H1 (cell line): ENCODE measurements around the gene KCNQ1. TPM values are rescaled to one million over a fixed set of nuclear protein-coding genes. Genes with fewer than 3 reads are reported as not detected.
A peak's percentile ranks its signal among the peaks of the same experiment; 100 is the strongest.

ENCODE experiments used
- CTCF ChIA-PET: fragments of 300-600 bp; sonication (Branson Sonifier 250); formaldehyde crosslinking; loops from one replicate; lab custom pipeline; 2021; ENCODE audit not compliant: partially characterized antibody; lab: Charles Lee
- POLR2A ChIA-PET: fragments of 300-600 bp; sonication (Branson Sonifier 250); formaldehyde crosslinking; loops from one replicate; lab custom pipeline; 2021; ENCODE audit warnings: inconsistent platforms; ENCODE audit not compliant: partially characterized antibody; lab: Charles Lee
- DNase-seq, 2 experiments: peaks; one replicate each; pipeline versions ENCODE4 v3.0.0 to v3.0.0-alpha.2; 2010 to 2022; ENCODE audit warnings: low spot score in 2 of 2, low read depth in 1 of 2, mixed read lengths in 1 of 2
- FAIRE-seq: peaks from 2 replicates; lab custom pipeline; 2011; peaks lifted over from hg19 to GRCh38; lab: Jason Lieb, UNC
- H2AFZ ChIP-seq: 2 replicates; pipeline ENCODE4 v1.8.1; 2012; ENCODE audit warnings: low read length, inconsistent platforms
- H2AK5ac ChIP-seq: 2 replicates; pipeline ENCODE4 v1.6.1; 2013; ENCODE audit warnings: low read depth, low read length
- H2BK120ac ChIP-seq: replicated peaks from 2 replicates; pipeline ENCODE3; 2013; ENCODE audit warnings: low read depth, low read length, inconsistent platforms
- H2BK12ac ChIP-seq: 2 replicates; pipeline ENCODE4 v1.6.1; 2013; ENCODE audit warnings: low read depth, low read length
- H2BK15ac ChIP-seq: 2 replicates; pipeline ENCODE4 v1.6.1; 2013; ENCODE audit warnings: low read length
- H2BK20ac ChIP-seq: 2 replicates; pipeline ENCODE4 v1.6.1; 2013; ENCODE audit warnings: low read length
- H2BK5ac ChIP-seq: 2 replicates; pipeline ENCODE4 v1.6.1; 2013; ENCODE audit warnings: low read depth, low read length
- H3K14ac ChIP-seq: 2 replicates; pipeline ENCODE4 v1.6.1; 2013; ENCODE audit warnings: inconsistent platforms; ENCODE audit not compliant: insufficient read length
- H3K18ac ChIP-seq: 2 replicates; pipeline ENCODE4 v1.6.1; 2013; ENCODE audit warnings: low read length; ENCODE audit errors: extremely low read depth
- H3K23ac ChIP-seq: 2 replicates; pipeline ENCODE4 v1.6.1; 2013; ENCODE audit warnings: inconsistent platforms; ENCODE audit not compliant: insufficient read length
- H3K23me2 ChIP-seq: 2 replicates; pipeline ENCODE4 v1.6.1; 2013; ENCODE audit warnings: low read depth, low read length
- H3K27ac ChIP-seq: 2 replicates; pipeline ENCODE4 v1.6.1; 2011; ENCODE audit warnings: low read depth, low read length, inconsistent platforms
- H3K27me3 ChIP-seq, 4 experiments: replicated peaks in 1 of 4; 1 replicate in 1 of 4; 2 replicates in 3 of 4; pipeline versions ENCODE4 v1.6.1 to v1.8.1; 2011 to 2013; ENCODE audit warnings: low read length in 3 of 4, mild to moderate bottlenecking in 3 of 4, inconsistent platforms in 2 of 4, mixed read lengths in 2 of 4, moderate library complexity in 1 of 4; ENCODE audit not compliant: control insufficient read depth in 3 of 4, insufficient read depth in 3 of 4; ENCODE audit errors: extremely low read depth in 1 of 4
- H3K36me3 ChIP-seq, 4 experiments: 2 replicates each; pipeline versions ENCODE4 v1.6.1 to v1.8.1; 2011 to 2013; ENCODE audit warnings: mild to moderate bottlenecking in 4 of 4, low read length in 3 of 4, moderate library complexity in 2 of 4, control low read depth in 1 of 4, inconsistent platforms in 1 of 4; ENCODE audit not compliant: insufficient read depth in 4 of 4, control insufficient read depth in 2 of 4
- H3K4ac ChIP-seq: replicated peaks from 2 replicates; pipeline ENCODE3; 2013; ENCODE audit warnings: low read length, low read depth, mixed read lengths, inconsistent platforms; ENCODE audit not compliant: insufficient read length
- H3K4me1 ChIP-seq, 4 experiments: replicated peaks in 1 of 4; 1 replicate in 1 of 4; 2 replicates in 3 of 4; pipeline versions ENCODE4 v1.6.1 to v1.8.1; 2011 to 2013; ENCODE audit warnings: low read length in 3 of 4, inconsistent platforms in 2 of 4, mixed read lengths in 1 of 4; ENCODE audit not compliant: insufficient read depth in 4 of 4, control insufficient read depth in 3 of 4
- H3K4me2 ChIP-seq, 2 experiments: 2 replicates each; pipeline versions ENCODE4 v1.6.1 to v1.8.1; 2011 to 2013; ENCODE audit warnings: low read depth in 2 of 2, low read length in 2 of 2, control low read depth in 1 of 2, inconsistent platforms in 1 of 2, mild to moderate bottlenecking in 1 of 2; ENCODE audit not compliant: insufficient read depth in 1 of 2
- H3K4me3 ChIP-seq, 4 experiments: fragments of 200-600, 300-600 bp in 1 of 4; sonication (generic), shearing (Covaris generic), sonication (Bioruptor Twin) in 1 of 4; 2 replicates each; pipeline versions ENCODE4 v1.5.1 to v1.8.1; 2011 to 2016; ENCODE audit warnings: low read length in 4 of 4, low read depth in 3 of 4, control low read depth in 2 of 4, inconsistent platforms in 2 of 4, mild to moderate bottlenecking in 2 of 4, mixed read lengths in 1 of 4, moderate library complexity in 1 of 4; ENCODE audit not compliant: insufficient read depth in 2 of 4; ENCODE audit errors: extremely low read depth in 1 of 4
- H3K56ac ChIP-seq: replicated peaks from 2 replicates; pipeline ENCODE3; 2013; ENCODE audit warnings: low read depth, mild to moderate bottlenecking, mixed read lengths, low read length, inconsistent platforms; ENCODE audit not compliant: insufficient read length
- H3K79me1 ChIP-seq: 2 replicates; pipeline ENCODE4 v1.6.1; 2013; ENCODE audit warnings: low read depth, low read length, control low read depth
- H3K79me2 ChIP-seq, 2 experiments: 2 replicates each; pipeline versions ENCODE4 v1.6.1 to v1.8.1; 2012 to 2013; ENCODE audit warnings: low read length in 2 of 2, mild to moderate bottlenecking in 2 of 2, inconsistent platforms in 1 of 2; ENCODE audit not compliant: insufficient read depth in 2 of 2, control insufficient read depth in 1 of 2
- H3K9ac ChIP-seq, 4 experiments: replicated peaks in 1 of 4; 1 replicate in 1 of 4; 2 replicates in 3 of 4; pipeline versions ENCODE4 v1.6.1 to v1.8.1; 2011 to 2013; ENCODE audit warnings: low read depth in 3 of 4, low read length in 3 of 4, control low read depth in 2 of 4, mild to moderate bottlenecking in 2 of 4, moderate library complexity in 2 of 4, inconsistent platforms in 1 of 4; ENCODE audit errors: extremely low read depth in 1 of 4
- H3K9me3 ChIP-seq, 2 experiments: 2 replicates each; pipeline versions ENCODE4 v1.6.1 to v1.8.1; 2012 to 2013; ENCODE audit warnings: mild to moderate bottlenecking in 2 of 2, moderate library complexity in 2 of 2, control low read depth in 1 of 2, inconsistent platforms in 1 of 2, low read depth in 1 of 2, low read length in 1 of 2, mixed read lengths in 1 of 2; ENCODE audit not compliant: insufficient read depth in 2 of 2
- H4K20me1 ChIP-seq, 2 experiments: replicated peaks in 1 of 2; 2 replicates each; pipeline versions ENCODE3 to v1.8.1; 2011 to 2013; ENCODE audit warnings: inconsistent platforms in 2 of 2, low read length in 2 of 2, mild to moderate bottlenecking in 1 of 2; ENCODE audit not compliant: insufficient read depth in 2 of 2, control insufficient read depth in 1 of 2
- H4K5ac ChIP-seq: 2 replicates; pipeline ENCODE4 v1.6.1; 2013; ENCODE audit warnings: low read length, low read depth, mixed read lengths, inconsistent platforms; ENCODE audit not compliant: insufficient read length
- H4K8ac ChIP-seq: 2 replicates; pipeline ENCODE4 v1.8.0; 2013; ENCODE audit warnings: mild to moderate bottlenecking, moderate library complexity, low read length, inconsistent platforms; ENCODE audit not compliant: insufficient read depth; ENCODE audit errors: extremely low read depth
- H4K91ac ChIP-seq: replicated peaks from 2 replicates; pipeline ENCODE3; 2013; ENCODE audit warnings: low read length, mixed read lengths, inconsistent platforms; ENCODE audit not compliant: insufficient read length
- ASH2L ChIP-seq: fragments of 200-600, 300-600 bp; sonication (generic); IDR thresholded peaks from one replicate; pipeline ENCODE4 v1.7.1; 2017; ENCODE audit warnings: low read length
- CREB1 ChIP-seq: IDR thresholded peaks from 2 replicates; pipeline ENCODE4 v1.6.1; 2012; ENCODE audit warnings: inconsistent platforms
- TAF1 ChIP-seq: IDR thresholded peaks from 2 replicates; pipeline ENCODE4 v1.6.1; 2011; ENCODE audit warnings: mild to moderate bottlenecking, low read depth, low read length
- WGBS, 2 experiments: shearing (Covaris generic) in 1 of 2; methylation state at CpG; one replicate each; pipeline versions ENCODE4 v1.1.6 to v1.1.7; 2013 to 2015; ENCODE audit warnings: low lambda C conversion rate in 2 of 2, mixed read lengths in 2 of 2, inconsistent platforms in 1 of 2, low coverage in 1 of 2, missing lambda C conversion rate in 1 of 2; ENCODE audit not compliant: insufficient replicate concordance in 2 of 2, insufficient coverage in 1 of 2, insufficient read length in 1 of 2; ENCODE audit errors: extremely low coverage in 1 of 2, missing lambda C conversion rate in 1 of 2; 5-methylcytosine and 5-hydroxymethylcytosine counted together
- polyA plus RNA-seq, 7 experiments: library from polyadenylated mRNA; depleted of rRNA in 3 of 7; stranded (reverse) in 5 of 7; unstranded in 2 of 7; fragments of >200 nt in 5 of 7; fragments of 200-250 nt in 2 of 7; gene quantifications; 1 replicate in 5 of 7; 2 replicates in 1 of 7; 4 replicates in 1 of 7; pipeline versions ENCODE4 v1.2.1 to v1.2.3, GENCODE V29; 2011 to 2013; ENCODE audit warnings: missing spikeins in 2 of 7, mixed read lengths in 2 of 7
- total RNA-seq: library from RNA; stranded (reverse); fragmentation: NEBNext Ultra II Directional; extraction: Animal tissue kit (Norgen Biotek cat#: 25700); gene quantifications from 2 replicates; pipeline ENCODE4 v1.2.1, GENCODE V29; 2021

The KCNQ1 gene
- total and polyA plus RNA-seq, 2 of the 8 experiments (the other 6 are each of a cell fraction or from before 2014, with no cell fraction given) = 1.9 to 2.0 TPM

GRCh38 chr11:2827792-2828191, 383.0 kb downstream of the KCNQ1 start:
- H2BK15ac ChIP-seq = 0 out of 2 replicates have a peak overlapping the region, but pooled peaks have one; percentile 61
- no peak overlapping the region for H3K4ac ChIP-seq
- no peak overlapping the region for H2BK12ac ChIP-seq
- 86% methylated on average over 10 of the region's 10 CpGs; no CpG with 5 or more reads in 1 of the 2 experiments for WGBS, 2 experiments
- H3K4me2 ChIP-seq = no peak overlapping the region
- H3K27ac ChIP-seq = no peak overlapping the region
- H2AK5ac ChIP-seq = no peak overlapping the region
- no peak overlapping the region for H4K91ac ChIP-seq
- no peak overlapping the region for H3K14ac ChIP-seq
- no peak overlapping the region for H3K4me3 ChIP-seq
- ChIA-PET POLR2A (interaction anchor here (1.0 to 1.3 kb wide), 2 partner anchors 77 to 149 kb away, joined by 3 read pairs; no protein-coding TSS in a partner anchor), CTCF (interaction anchor here (0.9 to 2.0 kb wide), 4 partner anchors 13 to 294 kb away, joined by 3 to 5 read pairs (median 4); no protein-coding TSS in a partner anchor)
- H3K23me2 ChIP-seq = no peaks in the 10 kb centered on the region
- no peaks in the 10 kb centered on the region for H3K79me2 ChIP-seq
- no peak overlapping the region for H3K23ac ChIP-seq
- H4K8ac ChIP-seq = no peak overlapping the region
- H3K9ac ChIP-seq = no peak overlapping the region
- H3K27me3 ChIP-seq = peaks cover 0 to 27% (median 13%) of the 10 kb centered on the region in 4 experiments; a peak in 6 of 7 replicates
- no peak for DNase-seq
- no peak overlapping the region for H4K5ac ChIP-seq
- peaks cover 2 to 18% (median 8%) of the 10 kb centered on the region in 4 experiments for H3K4me1 ChIP-seq
- no peak overlapping the region for H2BK5ac ChIP-seq
- H3K18ac ChIP-seq = no peak overlapping the region
- no peaks in the 10 kb centered on the region for H3K79me1 ChIP-seq
- H4K20me1 ChIP-seq = no peaks in the 10 kb centered on the region
- no peak overlapping the region for H2BK120ac ChIP-seq
- H3K9me3 ChIP-seq = peaks cover 2 to 6% of the 10 kb centered on the region in 2 experiments
- no peak overlapping the region for H3K56ac ChIP-seq
- FAIRE-seq = no peak
- H3K36me3 ChIP-seq = no peaks in the 10 kb centered on the region
- H2AFZ ChIP-seq = no peak overlapping the region
- H2BK20ac ChIP-seq = no peak overlapping the region
- TF ChIP-seq ASH2L (no peak), TAF1 (no peak), CREB1 (no peak)
